SIG-M5 (cell line): Measurements from ENCODE around the gene RETREG3.

ENCODE experiments used
- DNase-seq: peaks from one replicate; lab custom pipeline; 2025; lab: John Stamatoyannopoulos, UW

Gene RETREG3

GRCh38 chr17:42531455-42532354, 77.5 kb downstream of the RETREG3 start:
- no peak for DNase-seq

- DNase-seq = no peak
These were observed 78.2 kb downstream of the RETREG3 start for GRCh38 chr17:42530952-42531454.
